Gastrocnemius medialis (tissue), 4 donors: ENCODE results near the gene CCL11.

Experiments used
- POLR2A ChIP-seq, 2 donors: fragments of 450-650 bp; IDR thresholded peaks; one replicate each; pipeline ENCODE4 v1.6.1; 2017; ENCODE audit warnings: antibody characterized with exemption in 2 of 2, mild to moderate bottlenecking in 2 of 2, moderate library complexity in 2 of 2
- TF ChIP-seq, protein P1 (sequence below), 5 experiments: fragments of 450-650 bp in 3 of 5; fragments of 200-600 bp in 2 of 5; sonication (generic) in 2 of 5; IDR thresholded peaks in 4 of 5; conservative IDR thresholded peaks in 1 of 5; 1 replicate in 4 of 5; 2 replicates in 1 of 5; pipeline ENCODE4 v1.5.1; 2016 to 2019; ENCODE audit warnings: antibody characterized with exemption in 5 of 5, mild to moderate bottlenecking in 3 of 5, moderate library complexity in 3 of 5

DNA sequence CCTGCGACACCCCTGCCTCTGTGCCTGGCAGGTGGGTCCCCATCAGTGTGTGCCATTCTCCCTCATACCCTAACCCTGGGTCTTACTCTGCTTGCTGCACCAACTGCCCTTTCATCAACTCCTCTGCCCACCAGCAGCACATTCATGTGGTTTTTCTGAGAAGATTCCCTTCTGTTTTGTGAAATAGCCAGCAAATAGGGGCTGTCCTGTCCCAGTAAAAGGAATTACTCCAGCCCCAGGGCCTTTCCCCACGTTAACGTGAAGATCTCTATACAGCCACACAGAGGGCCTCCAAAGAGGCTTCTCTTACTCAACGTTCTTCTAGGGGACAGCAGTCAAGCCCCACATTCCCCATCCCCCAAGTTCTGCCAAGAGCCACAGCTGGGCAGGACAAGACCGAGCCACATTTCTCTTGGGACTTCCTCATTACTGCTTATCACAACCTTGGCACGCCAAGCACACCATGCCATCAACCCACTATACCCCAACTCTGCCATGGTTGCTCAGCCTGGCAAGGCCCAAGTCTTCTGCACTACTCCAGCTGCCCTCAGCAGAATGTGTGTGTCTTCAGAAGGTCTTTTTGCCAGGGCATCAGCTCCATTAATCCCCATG lies 49.2 kb upstream of the CCL11 start:
- no peak for TF ChIP-seq POLR2A (IDR thresholded peaks at IDR 0.05)
- TF ChIP-seq, protein P1, sequence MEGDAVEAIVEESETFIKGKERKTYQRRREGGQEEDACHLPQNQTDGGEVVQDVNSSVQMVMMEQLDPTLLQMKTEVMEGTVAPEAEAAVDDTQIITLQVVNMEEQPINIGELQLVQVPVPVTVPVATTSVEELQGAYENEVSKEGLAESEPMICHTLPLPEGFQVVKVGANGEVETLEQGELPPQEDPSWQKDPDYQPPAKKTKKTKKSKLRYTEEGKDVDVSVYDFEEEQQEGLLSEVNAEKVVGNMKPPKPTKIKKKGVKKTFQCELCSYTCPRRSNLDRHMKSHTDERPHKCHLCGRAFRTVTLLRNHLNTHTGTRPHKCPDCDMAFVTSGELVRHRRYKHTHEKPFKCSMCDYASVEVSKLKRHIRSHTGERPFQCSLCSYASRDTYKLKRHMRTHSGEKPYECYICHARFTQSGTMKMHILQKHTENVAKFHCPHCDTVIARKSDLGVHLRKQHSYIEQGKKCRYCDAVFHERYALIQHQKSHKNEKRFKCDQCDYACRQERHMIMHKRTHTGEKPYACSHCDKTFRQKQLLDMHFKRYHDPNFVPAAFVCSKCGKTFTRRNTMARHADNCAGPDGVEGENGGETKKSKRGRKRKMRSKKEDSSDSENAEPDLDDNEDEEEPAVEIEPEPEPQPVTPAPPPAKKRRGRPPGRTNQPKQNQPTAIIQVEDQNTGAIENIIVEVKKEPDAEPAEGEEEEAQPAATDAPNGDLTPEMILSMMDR (IDR thresholded peaks at IDR 0.05 in 4 of 5, conservative IDR thresholded peaks at IDR 0.05 in 1 of 5), result no peak
